HFF-Myc (cell line): ENCODE data around the gene BZW2.

ENCODE experiments used
- DNase-seq: peaks from one replicate; pipeline ENCODE4 v3.0.0-alpha.2; 2011; ENCODE audit warnings: low read depth; ENCODE audit errors: extremely low read depth
- H3K4me3 ChIP-seq: replicated peaks from 2 replicates; pipeline ENCODE4 v1.5.1; 2011; ENCODE audit warnings: low read depth, mild to moderate bottlenecking, control low read depth, low read length
- TF ChIP-seq, protein P1 (sequence below): IDR thresholded peaks from 2 replicates; pipeline ENCODE4 v1.5.1; 2012; ENCODE audit warnings: mild to moderate bottlenecking, low read depth, low read length, control low read depth; ENCODE audit errors: missing control alignments

BZW2 gene

DNA sequence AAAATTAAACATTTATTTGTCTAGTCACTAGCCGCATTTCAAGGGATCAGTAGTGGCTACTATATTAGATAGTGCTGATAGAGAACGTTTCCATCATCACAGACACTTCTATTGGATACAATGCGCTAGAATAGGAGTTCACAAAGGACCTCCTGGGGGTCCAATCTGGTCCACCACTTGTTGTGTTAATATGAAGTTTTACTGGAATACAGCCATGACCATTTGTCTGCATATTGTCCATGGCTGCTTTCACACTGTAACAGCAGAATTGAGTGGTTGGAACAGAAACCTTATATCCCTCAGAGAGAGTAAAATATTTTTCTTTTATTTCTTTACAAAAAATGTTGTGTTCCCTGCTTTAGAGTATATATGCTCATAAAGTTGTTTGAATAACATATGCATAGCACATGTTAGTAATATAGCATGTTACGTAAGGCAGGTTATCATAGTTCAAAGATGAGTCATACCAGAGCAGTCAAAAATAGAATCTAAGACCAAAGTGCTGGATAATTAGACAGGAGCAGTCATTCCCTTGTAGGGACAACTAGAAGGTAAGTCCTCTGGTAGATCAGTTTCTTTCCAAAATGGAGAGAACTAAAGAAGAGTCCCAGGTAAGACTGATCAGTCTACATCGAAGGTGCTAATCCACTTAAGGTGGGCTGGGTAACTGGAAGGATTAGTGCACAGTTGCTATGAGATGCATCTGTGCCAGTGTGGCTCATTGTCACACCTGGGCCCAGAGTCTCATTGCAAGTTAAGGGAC lies 14.9 kb downstream of the BZW2 start:
- peak; percentile 59 for DNase-seq
- TF ChIP-seq, protein P1, sequence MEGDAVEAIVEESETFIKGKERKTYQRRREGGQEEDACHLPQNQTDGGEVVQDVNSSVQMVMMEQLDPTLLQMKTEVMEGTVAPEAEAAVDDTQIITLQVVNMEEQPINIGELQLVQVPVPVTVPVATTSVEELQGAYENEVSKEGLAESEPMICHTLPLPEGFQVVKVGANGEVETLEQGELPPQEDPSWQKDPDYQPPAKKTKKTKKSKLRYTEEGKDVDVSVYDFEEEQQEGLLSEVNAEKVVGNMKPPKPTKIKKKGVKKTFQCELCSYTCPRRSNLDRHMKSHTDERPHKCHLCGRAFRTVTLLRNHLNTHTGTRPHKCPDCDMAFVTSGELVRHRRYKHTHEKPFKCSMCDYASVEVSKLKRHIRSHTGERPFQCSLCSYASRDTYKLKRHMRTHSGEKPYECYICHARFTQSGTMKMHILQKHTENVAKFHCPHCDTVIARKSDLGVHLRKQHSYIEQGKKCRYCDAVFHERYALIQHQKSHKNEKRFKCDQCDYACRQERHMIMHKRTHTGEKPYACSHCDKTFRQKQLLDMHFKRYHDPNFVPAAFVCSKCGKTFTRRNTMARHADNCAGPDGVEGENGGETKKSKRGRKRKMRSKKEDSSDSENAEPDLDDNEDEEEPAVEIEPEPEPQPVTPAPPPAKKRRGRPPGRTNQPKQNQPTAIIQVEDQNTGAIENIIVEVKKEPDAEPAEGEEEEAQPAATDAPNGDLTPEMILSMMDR: no peak
- no peak overlapping the region for H3K4me3 ChIP-seq

DNA sequence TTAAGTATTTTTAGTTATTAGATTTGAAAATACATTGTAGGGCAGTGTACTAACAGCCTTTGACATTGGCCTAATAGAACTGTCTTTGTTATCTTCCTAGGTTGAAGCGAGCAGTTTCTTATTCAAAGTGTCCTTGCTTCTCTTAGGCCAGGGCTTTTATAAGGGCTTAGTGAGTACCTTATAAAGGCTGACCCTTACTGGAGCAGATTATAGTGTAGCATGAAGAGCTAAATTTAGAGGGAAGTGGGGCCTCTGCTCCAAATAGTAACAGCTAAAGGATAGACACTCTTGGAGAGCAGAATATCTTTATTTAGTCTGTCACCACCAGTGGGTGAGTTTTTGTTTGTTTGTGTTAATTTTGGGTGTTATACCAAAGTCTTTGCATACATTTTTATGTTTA lies 15.9 kb downstream of the BZW2 start:
- DNase-seq: no peak
- TF ChIP-seq, protein P1: no peak
- H3K4me3 ChIP-seq: no peak overlapping the region

DNA sequence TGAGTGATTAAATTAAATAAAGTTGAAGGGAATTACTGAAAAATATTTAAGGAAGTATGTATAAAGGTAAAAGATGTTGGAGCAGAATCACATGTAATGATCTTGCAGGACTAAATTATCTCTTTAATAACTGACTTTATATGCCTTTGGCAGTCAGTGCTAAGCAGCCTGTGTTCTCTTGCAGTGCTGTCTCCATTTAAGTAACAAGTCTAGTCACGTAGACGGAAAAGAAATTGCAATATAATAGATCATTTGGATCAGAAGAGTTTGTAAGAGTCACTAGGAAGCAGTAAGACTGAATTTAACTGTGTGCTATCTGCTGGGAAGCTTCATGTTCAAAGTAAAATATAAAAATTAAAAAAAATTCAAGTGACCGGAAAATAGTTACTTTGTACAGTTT lies 21.4 kb downstream of the BZW2 start:
- DNase-seq: no peak
- no peak overlapping the region for H3K4me3 ChIP-seq
- TF ChIP-seq, protein P1: no peak

DNA sequence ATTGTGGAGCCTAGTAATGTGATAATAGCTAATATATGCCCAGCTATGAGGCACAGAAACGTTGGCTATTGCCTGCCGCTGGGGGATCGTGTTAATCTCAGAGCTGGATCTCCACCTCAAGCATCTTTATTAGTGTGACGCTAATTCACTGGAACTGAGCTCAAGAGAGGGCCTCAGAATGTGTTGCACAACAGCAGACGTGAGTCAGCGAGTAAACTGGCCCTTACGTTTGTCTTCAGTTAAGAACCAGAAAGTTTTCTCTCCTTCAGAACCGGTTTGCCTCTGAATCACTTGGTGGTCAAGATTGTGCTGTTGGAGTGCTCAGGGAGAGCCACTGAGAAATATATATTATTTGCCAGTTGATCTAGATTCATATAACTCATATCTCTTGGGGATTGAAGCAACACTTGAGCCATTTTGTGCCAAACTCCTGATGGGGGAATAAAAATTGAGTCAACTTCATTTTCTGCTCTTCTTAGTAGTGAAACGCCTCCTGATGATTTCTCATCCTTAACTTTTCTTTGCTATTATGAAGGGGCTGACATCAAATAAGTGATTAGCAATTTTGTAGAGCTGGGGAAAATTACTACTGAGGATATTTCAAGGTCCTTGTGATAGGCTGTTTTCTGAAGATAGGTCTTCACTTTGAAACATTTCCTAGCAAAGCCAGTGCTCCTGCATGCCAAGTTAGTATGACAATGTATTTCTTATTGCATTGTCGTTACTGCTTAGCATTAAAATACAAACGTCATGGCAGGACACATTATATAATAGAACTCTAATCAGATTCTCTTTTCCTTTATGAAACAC lies 22.3 kb downstream of the BZW2 start:
- DNase-seq: peak; percentile 95
- TF ChIP-seq, protein P1: no peak
- H3K4me3 ChIP-seq: no peak overlapping the region

DNA sequence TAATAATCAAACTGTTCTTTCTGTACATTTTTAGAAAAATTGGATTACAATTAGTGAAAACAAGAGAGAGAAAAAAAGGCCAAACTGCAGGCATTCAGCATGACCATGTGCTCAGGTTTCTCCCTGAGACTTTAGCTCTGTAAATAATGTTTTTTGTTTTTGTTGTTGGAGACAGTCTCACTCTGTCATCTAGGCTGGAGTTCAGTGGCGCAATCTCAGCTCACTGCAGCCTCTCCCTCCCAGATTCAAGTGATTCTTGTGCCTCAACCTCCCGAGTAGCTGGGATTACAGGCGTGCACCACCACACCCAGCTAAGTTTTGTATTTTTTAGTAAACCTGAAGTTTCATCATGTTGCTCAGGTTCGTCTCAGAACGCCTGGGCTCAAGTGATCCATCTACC lies 23.0 kb downstream of the BZW2 start:
- DNase-seq: no peak
- TF ChIP-seq, protein P1: no peak
- H3K4me3 ChIP-seq: no peak overlapping the region

DNA sequence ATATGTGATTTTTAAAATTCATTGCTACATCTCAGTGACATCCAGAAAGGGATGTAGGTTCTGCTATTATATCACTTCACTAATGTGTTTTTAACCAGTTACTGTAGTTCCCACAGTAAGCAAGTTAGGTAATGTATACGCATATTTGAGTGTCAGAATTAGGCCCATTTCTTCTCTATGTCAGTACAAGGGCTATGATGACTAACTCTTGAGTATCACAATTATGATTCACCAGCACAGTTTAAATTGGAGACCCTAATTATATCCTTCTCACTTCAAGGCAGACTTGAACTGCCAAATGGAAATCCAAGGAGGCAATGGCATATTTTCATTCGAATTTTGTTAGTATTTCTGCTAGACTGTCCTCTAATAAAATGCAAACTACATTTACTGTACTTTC lies 23.6 kb downstream of the BZW2 start:
- DNase-seq: no peak
- H3K4me3 ChIP-seq: no peak overlapping the region

More for the DNA sequence above, 23.6 kb downstream of the BZW2 start:
- TF ChIP-seq, protein P1: no peak
